Skeletal muscle tissue (tissue), 4 donors: ENCODE measurements around the gene AK3. TPM values are rescaled to one million over a fixed set of nuclear protein-coding genes. Genes with fewer than 3 reads are reported as not detected.

Experiments
- H3K27ac ChIP-seq: one replicate; pipeline ENCODE4 v1.7.0; 2013; ENCODE audit warnings: mild to moderate bottlenecking, low read depth, low read length, inconsistent platforms
- H3K27me3 ChIP-seq, 3 donors: one replicate each; pipeline ENCODE4 v1.7.0; 2013; ENCODE audit warnings: low read length in 3 of 3; ENCODE audit not compliant: control insufficient read depth in 3 of 3, insufficient read depth in 3 of 3
- H3K36me3 ChIP-seq, 3 donors: one replicate each; pipeline ENCODE4 v1.7.0; 2013; ENCODE audit warnings: low read length in 3 of 3; ENCODE audit not compliant: control insufficient read depth in 3 of 3, insufficient read depth in 3 of 3
- H3K4me1 ChIP-seq, 3 donors: one replicate each; pipeline ENCODE4 v1.7.0; 2013; ENCODE audit warnings: low read length in 3 of 3, mild to moderate bottlenecking in 3 of 3; ENCODE audit not compliant: control insufficient read depth in 3 of 3, insufficient read depth in 3 of 3
- H3K4me3 ChIP-seq, 3 donors: one replicate each; pipeline ENCODE4 v1.7.0; 2013; ENCODE audit warnings: low read length in 3 of 3
- H3K9ac ChIP-seq, 3 donors: one replicate each; pipeline ENCODE4 v1.7.0; 2013; ENCODE audit warnings: low read length in 3 of 3, mild to moderate bottlenecking in 3 of 3, moderate library complexity in 2 of 3, low read depth in 1 of 3
- H3K9me3 ChIP-seq, 3 donors: one replicate each; pipeline ENCODE4 v1.7.0; 2013; ENCODE audit warnings: low read length in 3 of 3; ENCODE audit not compliant: control insufficient read depth in 3 of 3
- total RNA-seq: library from RNA; depleted of rRNA; stranded (reverse); fragments of >200 nt; gene quantifications from one replicate; pipeline ENCODE4 v1.2.3, GENCODE V29; 2014
- donor health status: Osteomylitis.

The AK3 gene
- total RNA-seq, 1 donor from 2014 or later: 18.3 TPM

GRCh38 chr9:4771788-4772187 lies 30.8 kb upstream of the AK3 start:
- Histone ChIP-seq H3K27ac (no peak overlapping the region), H3K4me3 (no peak overlapping the region), H3K9ac (no peak overlapping the region), H3K4me1 (peaks cover 0 to 4% (median 0%) of the 10 kb centered on the region in 3 donors), H3K36me3 (no peaks in the 10 kb centered on the region), H3K27me3 (no peaks in the 10 kb centered on the region), H3K9me3 (peaks cover 0 to 2% (median 0%) of the 10 kb centered on the region in 3 donors)

- no peak overlapping the region for H3K9ac ChIP-seq
- no peak overlapping the region for H3K27ac ChIP-seq
- H3K27me3 ChIP-seq: no peaks in the 10 kb centered on the region
- no peak overlapping the region for H3K4me3 ChIP-seq
- H3K9me3 ChIP-seq: peaks cover 0 to 2% (median 0%) of the 10 kb centered on the region in 3 donors
- peaks cover 0 to 4% (median 0%) of the 10 kb centered on the region in 3 donors for H3K4me1 ChIP-seq
- no peaks in the 10 kb centered on the region for H3K36me3 ChIP-seq
These were observed 28.5 kb upstream of the AK3 start for GRCh38 chr9:4769321-4770080.

- H3K9ac ChIP-seq: no peak overlapping the region
- H3K4me3 ChIP-seq: no peak overlapping the region
- no peaks in the 10 kb centered on the region for H3K36me3 ChIP-seq
- peaks cover 0 to 2% (median 0%) of the 10 kb centered on the region in 3 donors for H3K9me3 ChIP-seq
- peaks cover 0 to under 1% (median 0%) of the 10 kb centered on the region in 3 donors for H3K4me1 ChIP-seq
- no peaks in the 10 kb centered on the region for H3K27me3 ChIP-seq
- H3K27ac ChIP-seq: no peak overlapping the region
These were observed 27.7 kb upstream of the AK3 start for GRCh38 chr9:4768681-4769080.

- H3K27ac ChIP-seq: no peak overlapping the region
- no peaks in the 10 kb centered on the region for H3K36me3 ChIP-seq
- no peaks in the 10 kb centered on the region for H3K27me3 ChIP-seq
- no peak overlapping the region for H3K9ac ChIP-seq
- peaks cover 7 to 17% (median 10%) of the 10 kb centered on the region in 3 donors for H3K4me1 ChIP-seq
- H3K9me3 ChIP-seq: peaks cover 0 to 2% (median 0%) of the 10 kb centered on the region in 3 donors
- no peak overlapping the region for H3K4me3 ChIP-seq
These were observed 23.0 kb upstream of the AK3 start for GRCh38 chr9:4764033-4764432.

GRCh38 chr9:4762886-4763541 lies 22.0 kb upstream of the AK3 start:
- Histone ChIP-seq H3K27me3 (no peaks in the 10 kb centered on the region), H3K9me3 (peaks cover 0 to under 1% (median 0%) of the 10 kb centered on the region in 3 donors), H3K4me1 (peaks cover 7 to 17% (median 10%) of the 10 kb centered on the region in 3 donors), H3K4me3 (peak overlapping the region; percentile 33 to 50 (median 38)), H3K36me3 (no peaks in the 10 kb centered on the region), H3K27ac (peak overlapping the region; percentile 73), H3K9ac (peak overlapping the region; percentile 46 to 74 (median 57))

- peak overlapping the region; percentile 73 for H3K27ac ChIP-seq
- peak overlapping the region in 2 of 3 donors; percentile 57 to 74 for H3K9ac ChIP-seq
- no peaks in the 10 kb centered on the region for H3K27me3 ChIP-seq
- H3K4me1 ChIP-seq: peaks cover 7 to 17% (median 10%) of the 10 kb centered on the region in 3 donors
- H3K4me3 ChIP-seq: peak overlapping the region; percentile 33 to 50 (median 38)
- H3K36me3 ChIP-seq: no peaks in the 10 kb centered on the region
- H3K9me3 ChIP-seq: no peaks in the 10 kb centered on the region
These were observed 21.3 kb upstream of the AK3 start for GRCh38 chr9:4762108-4762885.

GRCh38 chr9:4760122-4760521 lies 19.1 kb upstream of the AK3 start:
- Histone ChIP-seq H3K4me1 (peaks cover 7 to 17% (median 10%) of the 10 kb centered on the region in 3 donors), H3K36me3 (no peaks in the 10 kb centered on the region), H3K9ac (no peak overlapping the region), H3K27ac (no peak overlapping the region), H3K27me3 (no peaks in the 10 kb centered on the region), H3K4me3 (no peak overlapping the region), H3K9me3 (no peaks in the 10 kb centered on the region)

- Histone ChIP-seq H3K27ac (no peak overlapping the region), H3K9ac (no peak overlapping the region), H3K4me3 (no peak overlapping the region), H3K9me3 (no peaks in the 10 kb centered on the region), H3K36me3 (no peaks in the 10 kb centered on the region), H3K4me1 (no peaks in the 10 kb centered on the region), H3K27me3 (no peaks in the 10 kb centered on the region)
These were observed 15.4 kb upstream of the AK3 start for GRCh38 chr9:4756420-4756819.

- Histone ChIP-seq H3K9ac (no peak overlapping the region), H3K36me3 (no peaks in the 10 kb centered on the region), H3K9me3 (no peaks in the 10 kb centered on the region), H3K4me1 (no peaks in the 10 kb centered on the region), H3K27ac (no peak overlapping the region), H3K27me3 (no peaks in the 10 kb centered on the region), H3K4me3 (no peak overlapping the region)
These were observed 14.1 kb upstream of the AK3 start for GRCh38 chr9:4755026-4755609.
